A549 (cell line): ENCODE measurements around the gene DISP3. TPM values are rescaled to one million over a fixed set of nuclear protein-coding genes. Genes with fewer than 3 reads are reported as not detected.
A peak's percentile ranks its signal among the peaks of the same experiment; 100 is the strongest.

Experiments used
- ATAC-seq, 2 experiments: fragments of 200-7000 bp in 1 of 2; fragments of >200 bp in 1 of 2; cut with Nextera tagmentation in 1 of 2; cut with Tn5 transposase in 1 of 2; 3 replicates each; pipeline versions ENCODE4 v1.8.0 to v1.9.1; 2018 to 2020; ENCODE audit warnings: mild to moderate bottlenecking in 1 of 2, moderate library complexity in 1 of 2
- CTCF ChIA-PET: fragments of 300-600 bp; sonication (Branson Sonifier 250); formaldehyde crosslinking; extraction: SDS; loops from one replicate; lab custom pipeline; 2021; ENCODE audit warnings: antibody characterized with exemption, inconsistent platforms; lab: Yijun Ruan, JAX
- POLR2A ChIA-PET: fragments of 350-600 bp; formaldehyde crosslinking; extraction: SDS; loops from one replicate; lab custom pipeline; 2021; ENCODE audit warnings: antibody characterized with exemption, inconsistent platforms; lab: Yijun Ruan, JAX
- DNase-seq, 2 experiments: peaks; one replicate each; pipeline versions ENCODE4 v3.0.0 to v3.0.0-alpha.2; 2011 to 2016; ENCODE audit warnings: low read depth in 1 of 2, low spot score in 1 of 2
- FAIRE-seq: peaks from 2 replicates; lab custom pipeline; 2011; peaks lifted over from hg19 to GRCh38; lab: Jason Lieb, UNC
- H3K27ac ChIP-seq, 2 experiments: fragments of >200 bp; sonication (Bioruptor Twin); formaldehyde crosslinking; 3 replicates each; pipeline ENCODE4 v1.5.1; 2016 to 2017
- H3K4me1 ChIP-seq: fragments of >200 bp; sonication (Bioruptor Twin); formaldehyde crosslinking; 3 replicates; pipeline ENCODE4 v1.6.1; 2016
- H3K4me2 ChIP-seq: fragments of >200 bp; sonication (Bioruptor Twin); formaldehyde crosslinking; 3 replicates; pipeline ENCODE4 v1.6.1; 2016
- H3K4me3 ChIP-seq: fragments of >200 bp; sonication (Bioruptor Twin); formaldehyde crosslinking; 3 replicates; pipeline ENCODE4 v1.5.1; 2016
- H3K9me3 ChIP-seq: fragments of >200 bp; sonication (Bioruptor Twin); formaldehyde crosslinking; 3 replicates; pipeline ENCODE4 v1.6.1; 2016
- BHLHE40 ChIP-seq: IDR thresholded peaks from 2 replicates; pipeline ENCODE4 v1.6.1; 2012; ENCODE audit warnings: low read depth, low read length, inconsistent platforms
- CBX8 ChIP-seq: fragments of 200-600 bp; sonication (generic); IDR thresholded peaks from 2 replicates; pipeline ENCODE4 v1.6.1; 2016
- CTCF ChIP-seq: fragments of >200 bp; sonication (Bioruptor Twin); formaldehyde crosslinking; IDR thresholded peaks from 3 replicates; pipeline ENCODE4 v1.5.1; 2016
- EP300 ChIP-seq, 2 experiments: fragments of >200 bp; sonication (Bioruptor Twin); formaldehyde crosslinking; IDR thresholded peaks; 2 replicates in 1 of 2; 3 replicates in 1 of 2; pipeline ENCODE4 v1.6.1; 2016 to 2017
- FOSB ChIP-seq: fragments of 250-450 bp; sonication (Bioruptor Pico); IDR thresholded peaks from 2 replicates; pipeline ENCODE4 v1.5.0; 2020; ENCODE audit warnings: mild to moderate bottlenecking, moderate library complexity
- GATA3 ChIP-seq: IDR thresholded peaks from 2 replicates; pipeline ENCODE4 v1.6.1; 2012; ENCODE audit warnings: borderline replicate concordance
- JUN ChIP-seq, 2 experiments: fragments of >200 bp; sonication (Bioruptor Twin); formaldehyde crosslinking; IDR thresholded peaks; 2 replicates in 1 of 2; 3 replicates in 1 of 2; pipeline ENCODE4 v1.6.1; 2016 to 2017
- MAFK ChIP-seq: fragments of 450-650 bp; IDR thresholded peaks from 2 replicates; pipeline ENCODE4 v1.6.1; 2014; ENCODE audit not compliant: partially characterized antibody
- MAX ChIP-seq: IDR thresholded peaks from 2 replicates; pipeline ENCODE4 v1.6.1; 2012
- NFE2L2 ChIP-seq: fragments of 150-350 bp; conservative IDR thresholded peaks from 2 replicates; pipeline ENCODE4 v1.6.1; 2014; ENCODE audit warnings: low read length
- POLR2A ChIP-seq: IDR thresholded peaks from 2 replicates; pipeline ENCODE4 v1.6.1; 2012; ENCODE audit warnings: mild to moderate bottlenecking, low read length
- POLR2AphosphoS2 ChIP-seq: conservative IDR thresholded peaks from 2 replicates; pipeline ENCODE4 v1.6.1; 2012; ENCODE audit warnings: low read length, improper control_type of control experiment, inconsistent platforms
- RAD21 ChIP-seq, 2 experiments: fragments of >200 bp in 1 of 2; sonication (Bioruptor Twin) in 1 of 2; formaldehyde crosslinking in 1 of 2; IDR thresholded peaks in 1 of 2; conservative IDR thresholded peaks in 1 of 2; 2 replicates in 1 of 2; 3 replicates in 1 of 2; pipeline ENCODE4 v1.6.1; 2012 to 2018; ENCODE audit warnings: inconsistent platforms in 1 of 2
- RARB ChIP-seq: fragments of 250-450 bp; sonication (Bioruptor Pico); IDR thresholded peaks from 2 replicates; pipeline ENCODE4 v1.8.0; 2021; ENCODE audit warnings: mild to moderate bottlenecking, moderate library complexity
- RCOR1 ChIP-seq: fragments of 150-350 bp; IDR thresholded peaks from 2 replicates; pipeline ENCODE4 v1.6.1; 2014; ENCODE audit warnings: antibody characterized with exemption, low read length, low read depth
- RNF2 ChIP-seq: fragments of 200-600 bp; sonication (generic); IDR thresholded peaks from 2 replicates; pipeline ENCODE4 v1.6.1; 2016; ENCODE audit warnings: low read depth, mild to moderate bottlenecking, antibody characterized with exemption, moderate library complexity, borderline replicate concordance
- SMC3 ChIP-seq: fragments of >200 bp; sonication (Bioruptor Twin); formaldehyde crosslinking; IDR thresholded peaks from 3 replicates; pipeline ENCODE4 v1.6.1; 2018; ENCODE audit warnings: inconsistent platforms
- USF2 ChIP-seq: fragments of 450-650 bp; IDR thresholded peaks from 2 replicates; pipeline ENCODE4 v1.6.1; 2014; ENCODE audit warnings: antibody characterized with exemption
- WGBS: methylation state at CpG from one replicate; pipeline ENCODE4 v1.1.6; 2017; ENCODE audit errors: missing lambda C conversion rate; 5-methylcytosine and 5-hydroxymethylcytosine counted together
- polyA minus RNA-seq: library from RNA; depleted of rRNA, polyadenylated mRNA; stranded (reverse); fragments of >200 nt; gene quantifications from 2 replicates; pipeline ENCODE4 v1.2.3, GENCODE V29; 2011; rRNA and poly(A)+ RNA removed
- polyA plus RNA-seq, 4 experiments: library from polyadenylated mRNA; depleted of rRNA in 3 of 4; stranded (reverse); fragments of >200 nt; fragmentation: RNase III in 1 of 4; extraction: RNeasy Plus Mini Kit Qiagen cat#74134 plus additional on column Dnase treatment in 1 of 4; gene quantifications; 2 replicates in 3 of 4; 3 replicates in 1 of 4; pipeline ENCODE4 v1.2.3, GENCODE V29; 2011 to 2017
- TF ChIP-seq, protein P1 (sequence below): IDR thresholded peaks from 2 replicates; pipeline ENCODE4 v1.6.1; 2012
- TF ChIP-seq, protein P2 (sequence below): fragments of >200 bp; sonication (Bioruptor Twin); formaldehyde crosslinking; IDR thresholded peaks from 3 replicates; pipeline ENCODE4 v1.6.1; 2016
- TF ChIP-seq, protein P3 (sequence below): fragments of 150-350 bp; IDR thresholded peaks from 2 replicates; pipeline ENCODE4 v1.6.1; 2014; ENCODE audit warnings: low read depth, mild to moderate bottlenecking, low read length

DISP3 gene
- polyA plus RNA-seq (2011; rRNA removed) (0.09 and 0.15 TPM in 2 replicates), polyA plus RNA-seq (2017; fragmentation: RNase III; extraction: RNeasy Plus Mini Kit Qiagen cat#74134 plus additional on column Dnase treatment) (0.03 to 0.22 TPM (median 0.12 TPM) in 3 replicates), polyA minus RNA-seq (0.05 and 0.12 TPM in 2 replicates)
- polyA plus RNA-seq (2012; cell fraction: cytosol; rRNA removed): 0.04 and 0.10 TPM in 2 replicates
- 0.17 TPM in 2 replicates for polyA plus RNA-seq (2012; cell fraction: nucleus; rRNA removed)

- ChIA-PET CTCF (interaction anchor here (0.5 to 2.7 kb wide), 18 partner anchors 9 to 177 kb away, joined by 3 to 20 read pairs (median 3); no protein-coding TSS in a partner anchor), POLR2A (no interaction called here)
- DNase-seq (peak; percentile 65 to 72), FAIRE-seq (no peak), ATAC-seq (peak; percentile 80 to 88)
- WGBS: under 1% methylated on average over 17 of the region's 96 CpGs
- TF ChIP-seq RAD21 (conservative IDR thresholded peaks at IDR 0.05 in 1 of 2, IDR thresholded peaks at IDR 0.05 in 1 of 2) (peak; percentile 2 to 38; a peak in 4 of 5 replicates), CTCF (peak; percentile 62), JUN (IDR thresholded peaks at IDR 0.05) (peak in 1 of 2 experiments; percentile 59; a peak in 1 of 5 replicates), RARB (no peak), POLR2AphosphoS2 (no peak), RCOR1 (no peak), USF2 (no peak), MAFK (no peak), RNF2 (no peak), GATA3 (peak; percentile 74), NFE2L2 (no peak), FOSB (CRISPR knock-in tag) (no peak), CBX8 (no peak), BHLHE40 (no peak), MAX (0 out of 2 replicates have a peak, but pooled peaks have one; percentile 37), EP300 (IDR thresholded peaks at IDR 0.05) (no peak), POLR2A (peak; percentile 68), SMC3 (peak; percentile 35; the same call in 2 of the 3 replicates)
- TF ChIP-seq, protein P1, sequence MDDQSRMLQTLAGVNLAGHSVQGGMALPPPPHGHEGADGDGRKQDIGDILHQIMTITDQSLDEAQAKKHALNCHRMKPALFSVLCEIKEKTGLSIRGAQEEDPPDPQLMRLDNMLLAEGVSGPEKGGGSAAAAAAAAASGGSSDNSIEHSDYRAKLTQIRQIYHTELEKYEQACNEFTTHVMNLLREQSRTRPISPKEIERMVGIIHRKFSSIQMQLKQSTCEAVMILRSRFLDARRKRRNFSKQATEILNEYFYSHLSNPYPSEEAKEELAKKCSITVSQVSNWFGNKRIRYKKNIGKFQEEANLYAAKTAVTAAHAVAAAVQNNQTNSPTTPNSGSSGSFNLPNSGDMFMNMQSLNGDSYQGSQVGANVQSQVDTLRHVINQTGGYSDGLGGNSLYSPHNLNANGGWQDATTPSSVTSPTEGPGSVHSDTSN: no peak
- TF ChIP-seq, protein P2, sequence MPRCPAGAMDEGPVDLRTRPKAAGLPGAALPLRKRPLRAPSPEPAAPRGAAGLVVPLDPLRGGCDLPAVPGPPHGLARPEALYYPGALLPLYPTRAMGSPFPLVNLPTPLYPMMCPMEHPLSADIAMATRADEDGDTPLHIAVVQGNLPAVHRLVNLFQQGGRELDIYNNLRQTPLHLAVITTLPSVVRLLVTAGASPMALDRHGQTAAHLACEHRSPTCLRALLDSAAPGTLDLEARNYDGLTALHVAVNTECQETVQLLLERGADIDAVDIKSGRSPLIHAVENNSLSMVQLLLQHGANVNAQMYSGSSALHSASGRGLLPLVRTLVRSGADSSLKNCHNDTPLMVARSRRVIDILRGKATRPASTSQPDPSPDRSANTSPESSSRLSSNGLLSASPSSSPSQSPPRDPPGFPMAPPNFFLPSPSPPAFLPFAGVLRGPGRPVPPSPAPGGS: no peak
- TF ChIP-seq, protein P3, sequence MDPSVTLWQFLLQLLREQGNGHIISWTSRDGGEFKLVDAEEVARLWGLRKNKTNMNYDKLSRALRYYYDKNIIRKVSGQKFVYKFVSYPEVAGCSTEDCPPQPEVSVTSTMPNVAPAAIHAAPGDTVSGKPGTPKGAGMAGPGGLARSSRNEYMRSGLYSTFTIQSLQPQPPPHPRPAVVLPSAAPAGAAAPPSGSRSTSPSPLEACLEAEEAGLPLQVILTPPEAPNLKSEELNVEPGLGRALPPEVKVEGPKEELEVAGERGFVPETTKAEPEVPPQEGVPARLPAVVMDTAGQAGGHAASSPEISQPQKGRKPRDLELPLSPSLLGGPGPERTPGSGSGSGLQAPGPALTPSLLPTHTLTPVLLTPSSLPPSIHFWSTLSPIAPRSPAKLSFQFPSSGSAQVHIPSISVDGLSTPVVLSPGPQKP: no peak
- H3K4me2 ChIP-seq: peak within 1 kb of the TSS; percentile 96
- peak within 1 kb of the TSS; percentile 74 for H3K4me3 ChIP-seq
- H3K4me1 ChIP-seq: peaks cover 4% of the 10 kb centered on the region; the same call in 1 of the 3 replicates
- H3K27ac ChIP-seq: peak within 1 kb of the TSS; percentile 75 to 93
- H3K9me3 ChIP-seq: no peaks in the 10 kb centered on the region
Measured at GRCh38 chr1:11478571-11479374, at the start of gene DISP3. TSS of gene DISP3 (plus strand) at chr1:11479155. CDS start at chr1:11500993, 21,838 bp downstream.
